Neuronal stem cell (in vitro differentiated cells): Measurements from ENCODE around the gene POLR2A.

ENCODE experiments used
- DNase-seq: peaks from one replicate; pipeline ENCODE4 v3.0.0-alpha.2; 2013; ENCODE audit warnings: low spot score
- H2AFZ ChIP-seq: one replicate; pipeline ENCODE4 v1.6.1; 2013; ENCODE audit warnings: mild to moderate bottlenecking, low read length, inconsistent platforms
- H2AK5ac ChIP-seq: 2 replicates; pipeline ENCODE4 v1.6.1; 2013; ENCODE audit warnings: low read depth, mild to moderate bottlenecking, inconsistent platforms, low read length, moderate library complexity, mixed read lengths
- H2BK120ac ChIP-seq: 2 replicates; pipeline ENCODE4 v1.6.1; 2013; ENCODE audit warnings: low read depth, mild to moderate bottlenecking, inconsistent platforms, low read length, moderate library complexity, mixed read lengths
- H2BK12ac ChIP-seq: one replicate; pipeline ENCODE4 v1.6.1; 2013; ENCODE audit warnings: low read length, inconsistent platforms
- H2BK15ac ChIP-seq: 2 replicates; pipeline ENCODE4 v1.6.1; 2013; ENCODE audit warnings: mild to moderate bottlenecking, low read length, inconsistent platforms, mixed read lengths
- H2BK5ac ChIP-seq: one replicate; pipeline ENCODE4 v1.6.1; 2013; ENCODE audit warnings: inconsistent platforms, mild to moderate bottlenecking, low read length, moderate library complexity
- H3K14ac ChIP-seq: one replicate; pipeline ENCODE4 v1.6.1; 2013; ENCODE audit warnings: low read length, inconsistent platforms
- H3K18ac ChIP-seq: 2 replicates; pipeline ENCODE4 v1.6.1; 2013; ENCODE audit warnings: low read length, inconsistent platforms
- H3K23ac ChIP-seq: 2 replicates; pipeline ENCODE4 v1.6.1; 2013; ENCODE audit warnings: low read depth, mild to moderate bottlenecking, mixed read lengths, low read length, inconsistent platforms; ENCODE audit not compliant: poor library complexity
- H3K27ac ChIP-seq: replicated peaks from 3 replicates; pipeline ENCODE4 v1.5.1; 2013; ENCODE audit warnings: low read length, inconsistent platforms
- H3K27me3 ChIP-seq, 3 experiments: 2 replicates each; pipeline ENCODE4 v1.6.1; 2013; ENCODE audit warnings: low read length in 3 of 3, mild to moderate bottlenecking in 2 of 3, inconsistent platforms in 1 of 3, low read depth in 1 of 3, mixed read lengths in 1 of 3, moderate library complexity in 1 of 3; ENCODE audit not compliant: control insufficient read depth in 3 of 3, insufficient read depth in 3 of 3
- H3K36me3 ChIP-seq, 2 donors: replicated peaks in 1 of 2; 2 replicates each; pipeline ENCODE4 v1.6.1; 2013; ENCODE audit warnings: low read length in 2 of 2; ENCODE audit not compliant: control insufficient read depth in 2 of 2, insufficient read depth in 2 of 2
- H3K4ac ChIP-seq: 2 replicates; pipeline ENCODE4 v1.6.1; 2013; ENCODE audit warnings: inconsistent platforms, mild to moderate bottlenecking, low read length, moderate library complexity
- H3K4me1 ChIP-seq, 2 donors: 1 replicate in 1 of 2; 2 replicates in 1 of 2; pipeline ENCODE4 v1.6.1; 2013; ENCODE audit warnings: low read length in 2 of 2, low read depth in 1 of 2; ENCODE audit not compliant: control insufficient read depth in 2 of 2, insufficient read depth in 1 of 2
- H3K4me2 ChIP-seq: one replicate; pipeline ENCODE4 v1.6.1; 2013; ENCODE audit warnings: mild to moderate bottlenecking, low read length, inconsistent platforms; ENCODE audit not compliant: insufficient read depth, poor library complexity, severe bottlenecking
- H3K4me3 ChIP-seq, 2 donors: 2 replicates each; pipeline ENCODE4 v1.5.1; 2013; ENCODE audit warnings: low read length in 2 of 2, mild to moderate bottlenecking in 2 of 2, inconsistent platforms in 1 of 2, moderate library complexity in 1 of 2
- H3K79me1 ChIP-seq: one replicate; pipeline ENCODE4 v1.6.1; 2013; ENCODE audit warnings: low read depth, mild to moderate bottlenecking, inconsistent platforms, low read length, moderate library complexity
- H3K9ac ChIP-seq: one replicate; pipeline ENCODE4 v1.6.1; 2013; ENCODE audit warnings: mild to moderate bottlenecking, low read depth, low read length, inconsistent platforms; ENCODE audit not compliant: poor library complexity
- H3K9me3 ChIP-seq, 2 donors: replicated peaks in 1 of 2; 2 replicates each; pipeline versions ENCODE3 to v1.6.1; 2013; ENCODE audit warnings: low read length in 2 of 2, mild to moderate bottlenecking in 2 of 2, inconsistent platforms in 1 of 2, low read depth in 1 of 2, mixed read lengths in 1 of 2, moderate library complexity in 1 of 2; ENCODE audit not compliant: control insufficient read depth in 2 of 2, insufficient read depth in 1 of 2
- H4K8ac ChIP-seq: one replicate; pipeline ENCODE4 v1.6.1; 2013; ENCODE audit warnings: low read depth, mild to moderate bottlenecking, inconsistent platforms, low read length, moderate library complexity
- H4K91ac ChIP-seq: one replicate; pipeline ENCODE4 v1.6.1; 2013; ENCODE audit warnings: low read length, low read depth, mild to moderate bottlenecking, inconsistent platforms; ENCODE audit not compliant: poor library complexity
- WGBS, 2 donors: extraction: QIAGEN DNeasy Blood & Tissue Kit; methylation state at CpG; one replicate each; pipeline ENCODE4 v1.1.7; 2013; ENCODE audit warnings: missing lambda C conversion rate in 2 of 2, mixed read lengths in 1 of 2; ENCODE audit not compliant: insufficient read length in 2 of 2, insufficient replicate concordance in 1 of 2; ENCODE audit errors: extremely low coverage in 2 of 2; 5-methylcytosine and 5-hydroxymethylcytosine counted together

Gene POLR2A

GRCh38 chr17:7466318-7466638, 17.9 kb upstream of the POLR2A start:
- peaks cover 8% of the 10 kb centered on the region for H3K79me1 ChIP-seq
- no peaks in the 10 kb centered on the region for H3K9me3 ChIP-seq
- H3K4me3 ChIP-seq: no peak overlapping the region
- no peak overlapping the region for H4K91ac ChIP-seq
- no peak overlapping the region for H2BK12ac ChIP-seq
- H3K23ac ChIP-seq: peak overlapping the region; percentile 80
- H3K4me2 ChIP-seq: no peak overlapping the region
- no CpG with 5 or more reads among the region's 9 CpGs for WGBS, 2 donors
- H2AK5ac ChIP-seq: no peak overlapping the region
- H3K18ac ChIP-seq: no peak overlapping the region
- H3K4ac ChIP-seq: no peak overlapping the region
- H2BK15ac ChIP-seq: no peak overlapping the region
- no peak overlapping the region for H3K9ac ChIP-seq
- no peaks in the 10 kb centered on the region for H3K27me3 ChIP-seq
- H3K4me1 ChIP-seq: peaks cover 7 to 10% of the 10 kb centered on the region in 2 donors
- peaks cover 5 to 34% of the 10 kb centered on the region in 2 donors for H3K36me3 ChIP-seq
- no peak overlapping the region for H2BK5ac ChIP-seq
- no peak overlapping the region for H2AFZ ChIP-seq
- H3K14ac ChIP-seq: no peak overlapping the region
- no peak overlapping the region for H3K27ac ChIP-seq
- no peak overlapping the region for H2BK120ac ChIP-seq
- no peak overlapping the region for H4K8ac ChIP-seq
- no peak for DNase-seq

DNA sequence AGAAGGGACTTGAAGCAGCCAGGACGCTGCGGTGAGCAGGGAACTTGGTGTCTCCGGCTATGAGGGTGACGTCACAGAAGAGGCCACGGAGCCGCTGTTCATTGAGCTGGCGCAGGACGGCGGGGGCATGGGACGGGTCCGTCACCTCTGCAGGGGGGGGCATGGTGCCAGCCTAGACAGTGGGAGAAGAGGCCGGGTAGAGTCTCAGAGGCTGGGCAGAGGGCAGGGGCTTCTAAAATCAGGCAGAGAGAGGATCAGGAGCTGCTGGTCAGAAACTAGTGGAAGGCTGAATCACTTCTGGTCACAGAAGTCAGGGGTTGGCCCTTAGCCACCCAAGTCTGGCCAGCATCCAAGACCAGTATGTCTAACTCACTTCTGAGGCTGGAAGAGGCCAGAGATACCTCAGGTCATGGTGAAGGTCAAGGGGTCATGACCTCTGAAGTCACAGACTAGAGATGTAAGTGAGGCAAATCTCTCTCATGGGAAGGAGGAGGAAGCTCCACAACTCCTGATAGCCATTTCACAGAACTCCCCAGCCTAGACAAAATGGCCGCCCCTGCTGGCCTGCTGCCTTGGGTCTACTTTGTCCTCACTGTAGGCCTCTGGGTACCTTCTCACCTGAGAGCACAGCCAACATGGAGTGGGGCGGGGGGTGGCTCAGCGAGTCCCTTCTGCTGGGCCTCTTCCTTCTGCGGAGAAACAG, 17.4 kb upstream of the POLR2A start:
- H2AK5ac ChIP-seq: no peak overlapping the region
- no peak for DNase-seq
- no peak overlapping the region for H2BK120ac ChIP-seq
- H3K9ac ChIP-seq: no peak overlapping the region
- H3K14ac ChIP-seq: no peak overlapping the region
- no peak overlapping the region for H3K4me2 ChIP-seq
- WGBS, 2 donors: no CpG with 5 or more reads among the region's 16 CpGs
- H3K79me1 ChIP-seq: peaks cover 8% of the 10 kb centered on the region
- no peaks in the 10 kb centered on the region for H3K9me3 ChIP-seq
- H3K23ac ChIP-seq: peak overlapping the region; percentile 80
- no peaks in the 10 kb centered on the region for H3K27me3 ChIP-seq
- peak overlapping the region; percentile 28 for H3K18ac ChIP-seq
- no peak overlapping the region for H2AFZ ChIP-seq
- H4K91ac ChIP-seq: no peak overlapping the region
- H3K36me3 ChIP-seq: peaks cover 5 to 31% of the 10 kb centered on the region in 2 donors
- no peak overlapping the region for H3K4me3 ChIP-seq
- no peak overlapping the region for H4K8ac ChIP-seq
- no peak overlapping the region for H3K27ac ChIP-seq
- H3K4me1 ChIP-seq: peaks cover 5 to 7% of the 10 kb centered on the region in 2 donors
- no peak overlapping the region for H2BK5ac ChIP-seq
- no peak overlapping the region for H2BK12ac ChIP-seq
- no peak overlapping the region for H2BK15ac ChIP-seq
- H3K4ac ChIP-seq: no peak overlapping the region

DNA sequence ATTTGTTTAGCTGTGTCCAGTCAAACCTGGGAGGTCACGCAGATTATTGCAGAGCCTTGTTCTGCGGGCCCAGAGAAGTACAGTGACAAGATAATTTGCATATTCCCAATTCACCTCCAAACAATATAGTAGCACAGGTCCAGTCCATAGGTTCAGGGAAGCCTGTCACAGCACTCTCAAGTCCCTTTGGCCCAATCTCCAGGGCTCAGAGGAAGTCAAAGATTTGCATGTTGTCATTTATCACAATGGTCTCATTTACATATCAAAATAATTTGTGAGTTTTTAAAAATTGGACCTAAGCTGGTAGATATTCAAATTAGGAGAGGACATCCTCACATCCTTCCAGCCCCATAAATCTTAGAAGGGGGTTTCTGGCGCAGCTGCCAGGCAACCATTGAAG, 16.7 kb upstream of the POLR2A start:
- H2BK15ac ChIP-seq: no peak overlapping the region
- H2AFZ ChIP-seq: no peak overlapping the region
- DNase-seq: no peak
- H3K4me1 ChIP-seq: peaks cover 4 to 7% of the 10 kb centered on the region in 2 donors
- H3K4ac ChIP-seq: no peak overlapping the region
- H2BK5ac ChIP-seq: no peak overlapping the region
- H3K36me3 ChIP-seq: peaks cover 5 to 28% of the 10 kb centered on the region in 2 donors
- H3K4me3 ChIP-seq: no peak overlapping the region
- no peak overlapping the region for H3K27ac ChIP-seq
- no peak overlapping the region for H3K14ac ChIP-seq
- H2BK12ac ChIP-seq: no peak overlapping the region
- no peak overlapping the region for H3K9ac ChIP-seq
- WGBS, 2 donors: no CpG with 5 or more reads among the region's 3 CpGs
- no peak overlapping the region for H4K91ac ChIP-seq
- no peak overlapping the region for H2BK120ac ChIP-seq
- H2AK5ac ChIP-seq: no peak overlapping the region
- no peaks in the 10 kb centered on the region for H3K9me3 ChIP-seq
- no peak overlapping the region for H3K4me2 ChIP-seq
- no peak overlapping the region for H3K23ac ChIP-seq
- peaks cover 7% of the 10 kb centered on the region for H3K79me1 ChIP-seq
- H3K18ac ChIP-seq: no peak overlapping the region
- H3K27me3 ChIP-seq: no peaks in the 10 kb centered on the region
- no peak overlapping the region for H4K8ac ChIP-seq

- Histone ChIP-seq H4K8ac (no peak overlapping the region), H3K23ac (no peak overlapping the region), H4K91ac (no peak overlapping the region), H3K27me3 (no peaks in the 10 kb centered on the region), H3K4me3 (no peak overlapping the region), H3K14ac (no peak overlapping the region), H2AFZ (no peak overlapping the region), H3K4ac (no peak overlapping the region), H2BK15ac (no peak overlapping the region), H2BK12ac (no peak overlapping the region), H2AK5ac (no peak overlapping the region), H3K4me2 (no peak overlapping the region), H3K36me3 (peaks cover 5 to 21% of the 10 kb centered on the region in 2 donors), H3K9me3 (no peaks in the 10 kb centered on the region), H3K18ac (no peak overlapping the region), H3K9ac (no peak overlapping the region), H3K79me1 (peaks cover 4% of the 10 kb centered on the region), H3K27ac (no peak overlapping the region), H3K4me1 (peaks cover 4 to 7% of the 10 kb centered on the region in 2 donors), H2BK120ac (no peak overlapping the region), H2BK5ac (no peak overlapping the region)
- no peak for DNase-seq
- no CpG with 5 or more reads among the region's 11 CpGs for WGBS, 2 donors
These were observed 15.9 kb upstream of the POLR2A start for GRCh38 chr17:7468290-7468689.
